HG03378 (cell line): ENCODE measurements around the gene KLHL3.
"Not testable (repeated sequence)": the region's sequence is repeated elsewhere in the genome, so short reads cannot be mapped to it uniquely, and the experiment has no call there.

Source experiments
- ATAC-seq: cut with Tn5 transposase; IDR thresholded peaks from one replicate; pipeline ENCODE4 v1.9.1; 2021; ENCODE audit warnings: mild to moderate bottlenecking, moderate library complexity; ENCODE audit not compliant: unreplicated experiment

The KLHL3 gene, protein sequence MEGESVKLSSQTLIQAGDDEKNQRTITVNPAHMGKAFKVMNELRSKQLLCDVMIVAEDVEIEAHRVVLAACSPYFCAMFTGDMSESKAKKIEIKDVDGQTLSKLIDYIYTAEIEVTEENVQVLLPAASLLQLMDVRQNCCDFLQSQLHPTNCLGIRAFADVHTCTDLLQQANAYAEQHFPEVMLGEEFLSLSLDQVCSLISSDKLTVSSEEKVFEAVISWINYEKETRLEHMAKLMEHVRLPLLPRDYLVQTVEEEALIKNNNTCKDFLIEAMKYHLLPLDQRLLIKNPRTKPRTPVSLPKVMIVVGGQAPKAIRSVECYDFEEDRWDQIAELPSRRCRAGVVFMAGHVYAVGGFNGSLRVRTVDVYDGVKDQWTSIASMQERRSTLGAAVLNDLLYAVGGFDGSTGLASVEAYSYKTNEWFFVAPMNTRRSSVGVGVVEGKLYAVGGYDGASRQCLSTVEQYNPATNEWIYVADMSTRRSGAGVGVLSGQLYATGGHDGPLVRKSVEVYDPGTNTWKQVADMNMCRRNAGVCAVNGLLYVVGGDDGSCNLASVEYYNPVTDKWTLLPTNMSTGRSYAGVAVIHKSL

DNA sequence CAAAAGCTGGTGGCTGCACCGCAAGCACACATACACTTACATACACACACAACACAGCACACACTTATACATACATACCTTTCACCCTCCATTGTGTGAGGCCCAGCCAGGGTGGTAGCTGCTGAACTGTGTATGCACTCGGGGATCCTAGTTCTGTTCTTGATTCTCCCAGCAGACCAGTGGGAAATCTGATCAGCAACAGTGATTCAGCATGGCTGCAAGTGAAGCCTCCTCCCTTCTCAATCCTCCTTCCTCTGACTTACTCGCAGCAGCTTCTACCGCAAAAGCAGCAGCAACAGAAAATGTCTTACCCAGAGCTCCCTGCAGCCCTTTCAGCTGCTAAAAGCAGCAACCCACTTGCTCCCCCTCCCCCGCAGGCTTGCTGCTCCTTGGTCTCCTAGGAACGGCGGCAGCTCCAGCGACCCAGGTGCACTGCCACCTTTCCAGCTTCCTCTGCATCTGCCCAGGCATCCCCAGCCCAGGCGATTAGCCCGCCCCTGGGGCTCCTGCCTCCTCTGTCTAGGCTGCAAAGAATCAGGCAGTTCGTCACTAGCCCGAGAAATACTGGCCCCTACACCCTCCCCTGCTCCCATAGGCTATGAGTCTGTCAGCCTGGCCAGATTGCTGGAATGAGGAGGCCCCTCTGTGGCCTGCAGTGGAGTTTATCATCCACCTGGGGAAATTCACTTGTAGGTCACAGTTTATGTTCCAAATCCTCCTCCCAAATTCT, at the start of gene KLHL3:
KLHL3 (minus strand) TSS at position 535 of the 730 bp plus-strand sequence; CDS start at position 92, 443 bp downstream.
- peak; percentile 42 for ATAC-seq

DNA sequence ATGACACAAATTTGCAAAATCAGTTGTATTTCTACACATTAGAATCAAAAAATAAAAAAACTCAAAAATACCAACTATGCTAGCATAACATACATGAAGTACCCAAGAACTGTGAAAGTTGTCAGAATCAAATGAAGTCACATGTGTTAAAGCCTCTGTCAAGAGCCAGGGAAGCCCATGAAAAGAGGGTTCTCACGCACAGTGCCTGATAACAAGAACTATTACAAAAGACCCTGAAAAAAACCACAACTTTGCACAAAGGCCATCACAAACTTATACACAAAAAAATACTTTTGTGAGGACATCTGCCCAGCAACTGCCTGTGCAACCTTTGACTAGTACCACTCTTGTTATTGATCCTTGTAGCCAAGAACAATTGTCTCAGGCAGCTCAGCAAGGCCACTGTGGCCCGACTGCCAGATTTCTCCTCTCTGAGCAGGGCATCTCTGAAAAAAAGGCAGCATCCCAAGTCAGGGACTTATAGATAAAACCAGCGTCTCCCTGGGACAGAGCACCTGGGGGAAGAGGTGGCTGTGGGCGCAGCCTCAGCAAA, 47.2 kb upstream of the KLHL3 start:
- no peak for ATAC-seq

DNA sequence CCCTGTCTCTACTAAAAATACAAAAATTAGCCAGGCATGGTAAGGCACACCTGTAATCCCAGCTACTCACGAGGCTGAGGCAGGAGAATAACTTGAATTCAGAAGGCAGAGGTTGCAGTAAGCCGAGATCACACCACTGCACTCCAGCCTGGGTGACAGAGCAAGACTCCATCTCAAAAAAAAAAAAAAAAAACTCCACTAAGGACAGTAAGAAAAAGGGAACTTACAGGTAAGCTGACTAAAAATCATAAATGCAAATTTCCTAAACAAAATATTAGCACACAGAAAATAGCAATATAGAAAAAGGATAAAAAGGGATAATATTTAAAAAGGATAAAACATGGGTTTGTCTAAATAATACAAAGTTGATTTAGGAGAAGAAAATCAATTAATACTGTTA, 46.2 kb upstream of the KLHL3 start:
- ATAC-seq = no peak

DNA sequence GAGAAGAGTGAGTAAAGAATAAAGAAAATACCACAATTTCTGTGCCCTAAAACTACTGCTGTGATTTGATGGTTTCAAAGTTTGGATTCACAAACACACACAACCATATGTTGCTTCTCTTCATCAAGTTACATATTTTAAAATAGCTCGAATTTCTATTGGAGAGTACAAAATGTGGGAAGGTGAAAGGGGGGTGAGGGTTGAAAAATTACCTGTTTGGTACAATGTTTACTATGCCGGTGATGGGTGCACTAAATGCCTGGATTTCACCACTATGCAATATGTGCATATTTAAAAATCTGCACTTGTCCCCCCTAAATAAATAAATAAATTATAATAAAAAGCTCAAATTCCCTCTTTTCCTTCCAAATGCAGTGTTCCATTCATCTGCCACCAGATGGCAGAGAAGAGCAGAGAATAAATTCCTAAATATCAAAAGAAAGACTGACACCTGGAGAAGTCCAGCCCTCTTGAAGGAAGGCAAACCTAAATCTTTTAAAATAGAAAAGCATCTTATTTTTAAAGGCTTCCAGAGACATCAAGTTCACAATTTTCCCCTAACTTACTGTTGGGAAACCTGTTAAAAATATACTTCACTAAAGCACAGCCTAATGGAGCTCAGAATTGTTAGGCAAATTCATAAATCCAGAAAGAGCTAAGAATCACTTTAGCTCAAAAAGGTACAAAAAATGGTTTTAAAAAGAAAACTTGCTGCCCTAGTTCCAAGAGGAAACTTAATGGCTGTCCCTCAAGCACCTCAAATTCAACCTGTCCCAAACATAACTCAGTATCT, 43.1 kb upstream of the KLHL3 start:
- ATAC-seq = no peak

DNA sequence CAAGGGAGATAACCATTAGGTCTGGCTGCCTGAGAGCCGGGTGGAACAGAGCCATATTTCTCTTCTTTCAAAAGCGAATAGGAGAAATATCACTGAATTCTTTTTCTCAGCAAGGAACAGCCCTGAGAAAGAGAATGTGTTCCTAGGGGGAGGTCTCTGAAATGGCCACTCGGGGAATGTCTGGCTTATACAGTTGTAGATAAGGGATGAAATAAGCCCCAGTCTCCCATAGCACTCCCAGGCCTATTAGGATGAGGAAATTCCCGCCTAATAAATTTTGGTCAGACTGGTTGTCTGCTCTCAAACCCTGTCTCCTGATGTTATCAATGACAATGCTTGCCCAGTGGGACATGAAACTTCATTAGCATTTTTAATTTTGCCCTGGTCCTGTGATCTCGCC, 32.0 kb upstream of the KLHL3 start:
- ATAC-seq = not testable (repeated sequence)

DNA sequence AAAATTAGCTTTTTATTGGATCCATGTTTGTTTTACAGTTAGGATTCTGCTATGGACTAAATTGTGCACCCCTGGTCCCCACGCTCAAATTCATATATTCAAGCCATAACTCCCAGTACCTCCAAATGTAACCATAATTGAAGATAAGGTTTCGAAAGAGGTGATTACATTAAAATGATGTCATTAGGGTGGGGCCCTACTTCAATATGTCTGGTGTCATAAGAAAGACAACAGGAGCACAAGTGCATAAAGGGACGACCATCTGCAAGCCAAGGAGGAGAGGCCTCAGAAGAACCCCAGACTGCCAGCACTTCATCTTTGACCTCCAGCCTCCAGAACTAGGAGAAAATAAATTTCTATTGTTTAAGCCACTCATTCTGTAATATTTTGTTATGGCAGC, 25.7 kb upstream of the KLHL3 start:
- no peak for ATAC-seq

DNA sequence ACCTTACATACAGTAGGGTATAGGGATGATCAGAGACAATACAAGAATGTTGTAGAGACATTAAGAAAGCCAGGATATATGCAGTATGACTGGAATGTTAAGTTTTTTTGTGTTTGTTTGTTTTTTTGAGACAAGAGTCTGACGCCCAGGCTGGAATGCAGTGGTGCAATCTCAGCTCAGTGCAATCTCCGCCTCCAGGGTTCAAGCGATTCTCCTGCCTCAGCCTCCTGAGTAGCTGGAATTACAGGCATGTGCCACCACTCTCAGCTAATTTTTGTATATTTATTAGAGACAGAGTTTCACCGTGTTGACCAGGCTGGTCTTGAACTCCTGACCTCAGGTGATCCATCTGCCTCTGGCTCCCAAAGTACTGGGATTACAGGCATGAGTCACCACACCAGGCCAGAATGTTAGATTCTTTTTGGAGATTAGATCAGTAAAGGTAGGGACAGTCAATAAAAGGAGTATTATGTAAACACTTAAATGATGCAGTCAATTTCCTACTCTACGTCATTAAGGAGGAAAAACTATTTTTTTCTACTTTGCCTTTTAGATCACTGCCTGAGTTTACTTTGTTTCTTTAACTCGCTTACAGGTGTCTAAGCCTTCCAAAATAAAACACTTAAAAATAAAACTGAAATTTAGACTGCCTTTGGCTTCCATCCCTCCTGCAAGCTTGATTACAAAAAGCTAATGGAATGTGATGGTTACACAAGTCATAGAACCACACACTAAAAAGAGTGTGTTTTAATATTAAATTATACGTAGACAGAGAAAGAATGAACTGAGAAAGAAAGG, 25.0 kb upstream of the KLHL3 start:
- no peak for ATAC-seq

DNA sequence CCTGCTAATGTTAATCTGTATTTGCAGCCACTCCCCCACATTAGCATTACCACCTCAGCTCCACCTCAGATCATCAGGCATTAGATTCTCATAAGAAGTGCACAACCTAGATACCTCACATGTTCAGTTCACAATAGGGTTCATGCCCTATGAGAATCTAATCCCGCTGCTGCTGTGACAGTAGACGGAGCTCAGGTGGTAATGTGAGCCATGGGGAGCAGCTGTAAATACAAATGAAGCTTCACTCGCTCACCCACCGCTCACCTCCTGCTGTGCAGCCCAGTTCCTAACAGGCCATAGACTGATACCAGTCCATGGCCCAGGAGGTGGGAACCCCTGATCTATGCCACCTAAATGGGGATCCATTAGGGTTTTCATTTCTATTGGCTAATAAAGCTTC, 24.4 kb upstream of the KLHL3 start:
- no peak for ATAC-seq

DNA sequence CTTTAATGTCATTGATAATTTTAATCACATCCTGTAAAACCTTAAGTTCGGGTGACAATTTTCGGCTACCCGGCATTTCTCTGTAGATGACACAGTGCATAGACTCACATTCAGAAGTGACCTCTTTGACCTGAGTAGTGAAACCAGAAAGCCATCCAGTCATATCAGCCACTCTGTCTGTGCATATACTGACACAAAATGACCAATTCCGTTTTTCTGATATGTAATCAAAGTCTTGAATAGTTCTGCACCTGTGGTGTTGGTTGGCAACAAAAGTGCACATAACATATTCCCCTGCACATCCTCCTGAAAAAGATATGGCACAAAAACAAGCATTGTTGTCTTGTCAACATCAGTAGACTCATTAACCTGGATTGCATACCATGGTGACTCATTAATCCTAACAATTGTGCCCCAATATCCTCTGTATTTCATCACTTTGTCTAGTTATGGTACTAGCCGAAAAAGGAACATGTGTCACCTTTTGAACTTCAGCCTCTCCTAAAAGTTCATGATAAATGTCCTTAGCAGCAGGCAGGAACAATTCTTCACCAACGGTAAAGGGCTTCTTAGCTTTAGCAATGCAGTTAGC, 22.9 kb upstream of the KLHL3 start:
- peak; percentile 42 for ATAC-seq

DNA sequence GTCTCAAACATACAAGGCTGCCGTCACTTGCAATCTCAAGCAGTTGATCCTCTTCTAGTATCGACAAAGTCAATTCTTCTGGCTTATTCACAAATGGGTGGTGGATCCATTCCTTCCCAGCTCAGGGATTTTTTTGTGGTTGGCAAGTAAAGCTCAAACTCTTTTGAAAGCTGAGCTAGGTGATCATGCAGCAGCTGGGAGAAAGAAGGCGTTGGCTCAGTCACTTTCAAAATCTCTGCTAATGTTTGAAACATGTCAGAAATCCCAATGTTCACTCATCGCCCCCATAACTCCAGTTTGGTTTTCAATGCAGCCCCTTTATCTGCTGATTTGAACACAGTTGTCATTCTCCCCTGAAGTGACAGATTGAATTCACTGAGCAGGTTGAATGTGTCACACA, 22.2 kb upstream of the KLHL3 start:
- ATAC-seq = no peak

DNA sequence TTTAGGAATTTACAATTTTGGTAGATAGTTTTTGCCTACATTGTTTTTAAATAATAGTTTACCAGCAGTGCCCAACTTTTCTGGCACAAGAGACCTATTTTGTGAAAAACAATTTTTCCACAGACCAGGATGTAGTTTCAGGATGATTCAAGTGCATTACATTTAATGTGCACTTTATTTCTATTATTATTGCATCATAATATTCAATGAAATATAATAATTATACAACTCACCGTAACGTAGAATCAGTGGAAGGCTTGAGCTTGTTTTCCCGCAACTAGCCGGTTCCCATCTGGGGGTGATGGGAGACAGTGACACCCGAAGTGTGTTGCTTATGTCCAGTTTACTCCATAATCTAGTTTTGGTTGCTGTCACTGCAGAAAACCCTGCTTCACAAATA, 21.7 kb upstream of the KLHL3 start:
- ATAC-seq = no peak

DNA sequence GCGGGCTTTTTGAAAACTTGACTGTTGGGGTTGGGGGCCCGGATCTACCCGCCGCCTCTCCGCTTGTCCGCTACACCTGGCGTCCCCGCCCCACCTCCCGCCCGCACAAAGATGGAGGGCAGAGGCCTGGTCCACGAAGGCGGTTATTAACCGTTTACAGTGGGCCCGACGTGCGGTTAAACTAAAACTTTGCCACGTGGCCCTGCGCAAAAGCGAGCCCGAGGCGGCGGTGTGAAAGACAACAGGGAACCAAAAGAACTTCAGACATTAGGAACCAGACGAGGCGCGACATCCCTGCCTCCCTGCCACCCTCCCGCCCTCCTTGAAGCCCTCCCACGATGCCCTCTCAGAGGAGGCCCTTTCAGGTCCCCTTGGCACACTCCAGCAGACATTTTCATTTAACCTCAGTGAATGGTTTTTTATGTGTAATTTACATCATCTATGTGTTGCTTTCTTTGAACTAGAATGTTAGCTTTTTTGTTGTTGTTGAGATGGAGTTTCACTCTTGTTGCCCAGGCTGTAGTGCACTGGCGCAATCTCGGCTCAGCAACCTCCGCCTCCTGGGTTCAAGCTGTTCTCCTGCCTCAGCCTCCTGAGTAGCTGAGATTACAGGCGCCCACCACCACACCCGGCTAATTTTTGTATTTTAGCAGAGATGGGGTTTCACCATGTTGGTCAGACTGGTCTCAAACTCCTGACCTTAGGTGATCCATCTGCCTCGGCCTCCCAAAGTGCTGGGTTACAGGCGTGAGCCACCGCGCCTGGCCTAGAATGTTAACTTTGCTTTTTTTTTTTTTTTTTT, 19.3 kb upstream of the KLHL3 start:
- no peak for ATAC-seq

DNA sequence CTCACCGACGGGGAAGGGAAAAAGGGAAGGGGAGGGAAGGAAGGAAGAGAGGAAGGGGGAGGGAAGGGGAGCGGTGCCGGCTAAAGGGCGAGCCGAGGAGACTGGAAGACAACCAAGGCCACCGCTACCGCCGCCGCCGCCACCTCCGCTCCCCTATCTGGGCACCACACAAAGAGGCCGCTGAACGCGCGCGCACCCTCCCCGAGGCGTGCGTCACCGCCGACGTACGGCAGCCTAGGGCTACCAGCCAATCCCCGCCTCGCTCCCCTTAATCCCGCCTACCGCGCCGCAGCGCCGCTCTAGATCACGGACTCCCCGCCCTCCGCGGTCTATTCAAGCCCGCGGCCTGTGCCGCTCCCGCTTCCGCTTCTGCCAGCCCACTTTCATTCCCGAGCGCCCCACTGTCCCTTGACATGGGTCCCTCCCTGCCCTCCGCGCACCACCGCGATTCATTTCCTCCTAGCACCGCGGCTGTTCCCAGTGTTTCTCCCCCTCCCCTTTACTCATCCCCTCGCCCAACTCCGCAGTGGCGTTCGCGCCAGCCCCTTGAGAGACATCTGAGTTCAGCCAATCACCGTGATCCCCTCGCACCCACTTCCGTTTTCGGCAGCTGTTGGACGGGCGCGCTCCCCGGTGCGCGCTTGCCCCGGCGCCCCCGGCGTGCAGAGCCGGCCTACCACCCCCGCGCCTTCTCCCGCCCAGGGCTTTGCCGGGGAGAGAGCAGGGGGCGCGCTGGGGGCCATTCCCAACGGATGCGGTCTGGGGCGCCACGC, 18.5 kb upstream of the KLHL3 start, which contains the start of gene HNRNPA0:
HNRNPA0 (minus strand) TSS at position 176 of the 773 bp plus-strand sequence. CDS start 297 bp downstream, outside the sequence.
- ATAC-seq = peak; percentile 68

DNA sequence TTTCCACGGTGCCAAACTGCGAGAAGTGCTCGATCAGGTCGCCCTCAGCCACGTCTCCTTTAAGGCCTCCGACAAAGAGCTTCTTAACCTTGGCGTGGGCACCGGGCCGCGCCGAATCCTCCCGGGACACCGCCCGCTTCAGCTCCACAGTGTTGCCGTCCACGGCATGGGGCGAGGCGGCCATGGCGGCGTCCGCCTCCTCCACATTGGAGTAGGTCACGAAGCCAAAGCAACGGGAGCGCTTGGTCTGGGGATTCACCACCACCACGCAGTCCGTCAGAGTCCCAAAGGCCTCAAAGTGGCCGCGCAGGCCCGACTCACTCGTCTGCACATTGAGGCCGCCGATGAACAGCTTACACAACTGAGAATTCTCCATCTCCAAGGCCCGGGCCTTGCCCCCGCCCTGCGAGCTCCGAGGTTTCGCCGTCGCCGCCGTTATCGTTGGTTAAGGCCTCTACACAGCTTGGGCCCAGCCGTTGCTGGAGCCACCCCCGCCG, 17.9 kb upstream of the KLHL3 start:
- peak; percentile 16 for ATAC-seq

DNA sequence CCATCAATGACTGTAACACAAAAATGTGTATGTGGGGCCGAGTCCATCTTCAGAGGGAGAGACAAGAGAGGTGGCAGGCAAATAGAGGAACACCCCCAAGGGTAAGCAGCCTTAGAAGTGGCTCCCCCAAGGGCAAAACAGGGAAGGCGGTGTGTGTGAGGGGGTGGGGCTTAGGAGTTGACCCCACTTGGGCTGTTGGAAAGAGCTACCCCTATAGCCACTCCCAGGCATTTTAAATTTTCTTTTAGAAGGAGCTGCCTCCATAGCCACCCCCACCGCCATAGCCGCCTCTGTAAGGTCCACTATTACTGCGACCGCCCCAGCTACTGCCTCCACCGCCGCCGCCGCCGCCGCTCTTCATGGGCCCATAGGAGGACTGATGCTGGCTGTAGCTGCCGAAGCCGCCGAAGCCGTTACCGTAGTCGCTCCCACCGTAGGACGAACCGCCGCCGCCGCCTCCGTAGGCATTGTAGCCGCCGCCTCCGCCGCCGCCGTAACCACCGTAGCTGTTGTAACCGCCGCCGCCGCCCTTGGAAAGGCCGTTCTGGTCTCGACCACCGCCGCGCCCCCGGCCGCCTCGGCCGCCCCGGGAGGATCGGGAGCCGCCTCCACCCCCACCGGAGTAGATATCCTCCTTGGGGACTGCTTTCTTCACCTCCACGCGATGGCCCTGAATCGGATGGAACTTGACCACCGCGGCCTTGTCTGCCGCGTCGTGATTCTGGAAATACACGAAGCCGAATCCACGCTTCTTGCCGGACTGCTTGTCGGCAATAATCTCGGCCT, 17.2 kb upstream of the KLHL3 start:
- no peak for ATAC-seq

DNA sequence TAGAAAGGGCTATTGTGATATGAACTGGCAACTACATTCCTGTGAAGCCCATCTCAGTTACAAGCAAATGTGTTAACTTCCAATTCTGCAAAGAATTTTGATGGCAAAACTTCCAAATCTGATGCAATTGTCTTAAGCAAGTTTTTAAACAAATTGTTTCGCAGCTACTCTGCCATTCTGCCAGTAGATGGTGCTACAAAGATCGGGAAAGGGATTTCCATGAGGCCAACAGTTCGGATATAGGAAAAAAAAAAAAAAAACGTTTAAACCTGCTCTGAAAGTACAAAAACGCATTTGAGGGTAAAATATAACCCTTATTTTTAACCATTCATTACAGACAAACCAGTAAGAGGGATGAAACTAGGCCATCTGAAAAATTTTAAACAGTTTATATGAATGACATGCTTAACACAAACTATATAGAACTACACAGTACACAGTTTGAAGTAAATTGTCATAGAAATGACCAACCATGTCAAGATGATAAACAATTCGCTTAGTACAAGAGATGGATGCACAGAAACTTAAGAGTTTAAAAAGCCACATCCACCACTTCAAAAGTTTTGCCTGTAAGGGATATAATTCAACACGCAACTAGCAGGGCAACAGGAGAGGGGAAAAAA, 16.1 kb upstream of the KLHL3 start:
- no peak for ATAC-seq
